SK-N-SH (cell line): ENCODE data around the gene JAML.

Source experiments
- CHD2 ChIP-seq: fragments of 150-350 bp; IDR thresholded peaks from 2 replicates; pipeline ENCODE4 v1.6.1; 2018; ENCODE audit warnings: low read length; ENCODE audit not compliant: partially characterized antibody
- CTCF ChIP-seq: fragments of 200-600 bp; sonication (generic); IDR thresholded peaks from 2 replicates; pipeline ENCODE4 v1.6.1; 2017; ENCODE audit warnings: antibody characterized with exemption, mild to moderate bottlenecking, moderate library complexity
- EP300 ChIP-seq, 2 experiments: IDR thresholded peaks; 2 replicates each; pipeline versions ENCODE4 v1.4.0 to v1.6.1; 2012; ENCODE audit warnings: borderline replicate concordance in 1 of 2, low read depth in 1 of 2, low read length in 1 of 2
- MAX ChIP-seq: IDR thresholded peaks from 2 replicates; pipeline ENCODE4 v1.4.0; 2012; ENCODE audit warnings: low read depth
- POLR2AphosphoS5 ChIP-seq: IDR thresholded peaks from 2 replicates; pipeline ENCODE4 v1.6.1; 2012; ENCODE audit warnings: low read depth, low read length
- RAD21 ChIP-seq: IDR thresholded peaks from 2 replicates; pipeline ENCODE4 v1.6.1; 2012; ENCODE audit warnings: mild to moderate bottlenecking, low read length
- SIN3A ChIP-seq: IDR thresholded peaks from 2 replicates; pipeline ENCODE4 v1.6.1; 2012; ENCODE audit warnings: low read depth, mild to moderate bottlenecking, low read length, moderate library complexity, borderline replicate concordance
- TAF1 ChIP-seq: IDR thresholded peaks from 2 replicates; pipeline ENCODE4 v1.6.1; 2012; ENCODE audit warnings: low read depth, mild to moderate bottlenecking, low read length, moderate library complexity, borderline replicate concordance

- TF ChIP-seq SIN3A, result no peak
- no peak for TF ChIP-seq TAF1
- TF ChIP-seq MAX, result no peak
- TF ChIP-seq EP300 (IDR thresholded peaks at IDR 0.05; ENCODE audit: borderline replicate concordance in 1 of 2, low read depth in 1 of 2, low read length in 1 of 2), result no peak
- TF ChIP-seq RAD21, result no peak
- TF ChIP-seq CHD2, result no peak
- no peak for TF ChIP-seq CTCF
- no peak for TF ChIP-seq POLR2AphosphoS5
Observed at GRCh38 chr11:118223570-118223969, 1.2 kb downstream of the JAML start.
